Stimulated activated CD4-positive, alpha-beta T cell treated with anti-CD3 and anti-CD28 coated beads, Interleukin-4, amount 100 ng/mL, for 1 hour (primary cell): ENCODE measurements around the gene SLC46A3.

Experiments used
- DNase-seq: peaks from one replicate; pipeline ENCODE4 v3.0.0-alpha.2; 2020

The SLC46A3 gene

DNA sequence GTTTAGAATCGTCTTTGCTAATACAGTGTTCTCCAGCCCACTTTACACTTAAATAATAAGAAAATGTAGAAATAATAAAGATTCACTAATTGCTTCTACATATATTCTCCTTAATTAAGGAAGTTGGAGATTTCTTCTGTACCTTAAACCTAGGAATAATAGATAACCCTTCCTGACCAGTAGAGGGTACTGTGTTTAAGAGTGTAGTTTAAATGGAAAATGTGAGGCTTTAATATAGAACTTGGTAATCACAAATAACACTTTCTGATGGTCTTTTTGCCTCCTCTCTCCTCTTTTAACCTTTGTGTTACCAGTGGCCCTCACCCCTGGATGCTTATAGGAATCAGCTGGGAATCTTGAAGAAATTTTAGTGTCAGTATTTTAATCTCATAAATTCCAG is 39.1 kb downstream of the SLC46A3 start:
- no peak for DNase-seq

DNA sequence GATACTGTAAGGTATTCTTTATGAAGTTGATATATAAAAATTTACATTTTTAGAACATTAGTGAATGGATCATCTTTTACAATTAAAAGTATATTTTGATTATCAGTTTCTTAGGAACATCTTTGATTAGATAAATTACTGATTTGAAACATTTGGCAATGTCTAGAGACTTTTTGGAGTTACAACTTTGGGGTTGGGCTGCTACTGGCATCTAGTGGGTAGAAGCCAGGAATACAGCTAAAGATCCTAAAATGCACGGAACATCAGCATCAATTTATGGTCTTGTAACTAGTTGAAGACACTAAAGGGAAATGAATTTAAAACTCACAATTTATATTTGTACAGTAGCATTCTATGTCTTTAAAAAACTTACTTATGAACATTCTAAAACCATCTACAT is 40.0 kb downstream of the SLC46A3 start:
- DNase-seq: no peak

DNA sequence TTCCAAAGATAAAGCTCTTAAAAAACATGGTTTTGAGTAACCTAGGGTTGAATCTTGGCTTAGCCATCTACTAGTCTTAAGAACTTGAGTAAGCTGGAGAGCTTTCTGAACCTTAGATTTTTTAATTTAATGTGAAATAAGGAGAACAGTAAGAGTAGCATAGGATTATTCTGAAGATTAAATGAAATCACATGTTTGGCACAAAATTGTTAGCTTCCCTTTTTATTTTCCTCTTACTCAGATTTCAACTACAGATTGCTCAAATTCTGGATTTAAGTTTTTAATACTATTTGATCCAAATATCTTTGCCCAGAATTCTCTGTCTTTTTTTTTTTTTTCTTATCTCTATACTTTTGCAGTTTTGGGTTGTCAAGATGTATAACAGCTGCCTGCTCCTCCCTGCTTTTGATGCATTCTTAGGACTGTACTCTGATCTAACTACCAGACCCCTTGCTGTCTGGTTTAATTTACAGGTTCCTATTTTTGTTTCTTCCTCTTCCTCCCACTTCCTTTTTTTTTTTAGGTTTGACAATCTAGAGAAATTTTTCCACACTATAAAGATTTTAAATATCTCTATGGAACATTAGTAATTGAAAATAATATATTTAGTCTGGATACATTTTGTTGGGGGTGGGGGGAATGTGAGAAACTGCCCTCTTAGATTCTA is 47.5 kb downstream of the SLC46A3 start:
- no peak for DNase-seq

DNA sequence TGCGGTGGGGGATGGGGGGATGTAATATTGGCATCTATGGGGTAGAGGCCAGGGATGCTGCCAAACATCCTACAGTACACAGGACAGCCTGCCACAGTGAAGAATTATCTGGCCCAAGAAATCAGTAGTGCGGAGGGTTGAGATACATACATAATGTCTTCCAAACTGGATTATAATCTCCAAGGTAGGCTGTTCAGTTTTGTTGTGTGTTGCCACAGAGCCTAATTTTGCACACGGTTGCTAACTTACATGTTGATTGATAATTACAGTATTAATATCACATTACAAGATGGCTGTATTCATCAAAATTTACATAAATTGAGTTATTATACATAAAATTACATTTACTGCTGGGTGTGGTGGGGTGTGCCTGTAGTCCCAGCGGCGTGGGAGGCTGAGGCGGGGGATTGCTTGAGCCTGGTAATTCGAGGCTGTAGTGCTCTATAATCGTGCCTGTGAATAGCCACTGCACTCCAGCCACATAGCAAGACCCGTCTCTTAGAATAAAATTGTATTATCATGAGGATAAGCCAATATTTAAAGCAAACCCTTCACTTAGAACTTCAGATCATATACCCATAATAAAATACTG is 51.8 kb downstream of the SLC46A3 start:
- DNase-seq: no peak

DNA sequence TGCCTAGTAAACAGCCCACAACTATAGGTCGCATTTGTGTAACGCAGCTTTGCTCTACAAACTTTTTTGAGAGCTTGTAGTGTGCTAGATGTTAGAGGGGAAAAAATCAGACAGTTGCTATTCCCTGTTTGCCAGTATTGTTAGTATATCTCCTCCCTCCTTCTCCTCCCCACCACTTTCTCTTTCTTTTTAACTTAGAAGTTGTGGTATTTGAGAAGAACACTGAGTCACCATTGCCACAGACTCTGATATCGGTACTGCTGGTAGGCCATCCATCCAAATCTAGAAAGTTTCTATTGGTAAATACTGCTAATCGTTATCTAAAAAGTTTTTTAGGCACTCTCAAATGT is 59.2 kb downstream of the SLC46A3 start:
- DNase-seq: no peak

DNA sequence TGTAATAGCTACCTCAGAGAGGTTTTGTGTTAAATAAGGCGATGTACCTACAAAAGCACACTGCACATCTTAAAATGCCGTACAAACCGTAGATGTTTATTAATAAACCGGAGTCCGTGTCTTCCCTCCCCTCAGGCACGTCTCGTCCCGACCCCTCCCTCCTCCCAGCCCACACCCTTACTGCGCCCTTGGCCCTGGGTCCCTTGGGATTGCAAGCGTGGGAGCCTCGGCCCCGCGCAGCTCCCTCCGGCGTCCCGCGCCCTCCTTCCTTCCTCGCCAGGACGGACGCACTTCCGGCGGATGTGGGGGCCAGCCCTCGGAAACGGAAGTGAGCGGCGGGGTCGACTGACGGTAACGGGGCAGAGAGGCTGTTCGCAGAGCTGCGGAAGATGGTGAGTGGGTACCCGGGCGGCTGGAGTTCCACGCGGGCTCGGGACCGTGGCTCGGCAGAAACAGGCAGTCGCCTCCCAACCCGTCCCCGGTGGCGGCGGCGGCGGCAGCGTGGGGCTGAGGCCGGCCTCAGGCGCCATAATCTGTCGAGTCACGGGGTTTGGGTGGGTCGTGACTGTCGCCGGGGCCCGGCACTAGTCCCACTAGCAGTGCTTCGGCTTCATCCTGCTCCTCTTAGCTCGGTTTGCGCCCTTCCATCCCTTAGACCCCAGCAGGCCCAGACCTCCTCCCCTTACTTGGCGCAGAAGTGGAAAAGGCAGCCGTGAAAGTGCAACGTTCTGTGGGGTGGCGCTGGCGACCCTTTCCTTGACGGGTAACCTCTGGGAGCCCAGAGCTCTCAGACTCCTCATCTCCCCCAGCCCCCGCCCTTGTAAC is 59.8 kb downstream of the SLC46A3 start, which contains the start of gene POMP:
Gene POMP (plus strand): TSS at position 335 of the 825 bp plus-strand sequence. CDS start 55 bp downstream, at position 390.
- peak; percentile 92 for DNase-seq

DNA sequence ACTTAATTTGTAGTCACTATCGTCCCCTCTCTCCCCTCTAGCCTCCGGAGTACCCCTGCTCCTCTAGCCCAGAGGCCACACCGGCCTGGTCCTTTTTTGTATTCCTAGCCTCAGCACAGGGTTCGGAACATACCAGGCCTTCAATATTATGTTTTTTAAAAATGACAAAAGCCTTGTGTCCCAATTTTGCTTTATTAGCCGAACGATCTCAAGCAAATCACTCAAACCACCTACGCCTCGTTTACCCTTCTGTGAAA is 60.3 kb downstream of the SLC46A3 start:
- DNase-seq: no peak

DNA sequence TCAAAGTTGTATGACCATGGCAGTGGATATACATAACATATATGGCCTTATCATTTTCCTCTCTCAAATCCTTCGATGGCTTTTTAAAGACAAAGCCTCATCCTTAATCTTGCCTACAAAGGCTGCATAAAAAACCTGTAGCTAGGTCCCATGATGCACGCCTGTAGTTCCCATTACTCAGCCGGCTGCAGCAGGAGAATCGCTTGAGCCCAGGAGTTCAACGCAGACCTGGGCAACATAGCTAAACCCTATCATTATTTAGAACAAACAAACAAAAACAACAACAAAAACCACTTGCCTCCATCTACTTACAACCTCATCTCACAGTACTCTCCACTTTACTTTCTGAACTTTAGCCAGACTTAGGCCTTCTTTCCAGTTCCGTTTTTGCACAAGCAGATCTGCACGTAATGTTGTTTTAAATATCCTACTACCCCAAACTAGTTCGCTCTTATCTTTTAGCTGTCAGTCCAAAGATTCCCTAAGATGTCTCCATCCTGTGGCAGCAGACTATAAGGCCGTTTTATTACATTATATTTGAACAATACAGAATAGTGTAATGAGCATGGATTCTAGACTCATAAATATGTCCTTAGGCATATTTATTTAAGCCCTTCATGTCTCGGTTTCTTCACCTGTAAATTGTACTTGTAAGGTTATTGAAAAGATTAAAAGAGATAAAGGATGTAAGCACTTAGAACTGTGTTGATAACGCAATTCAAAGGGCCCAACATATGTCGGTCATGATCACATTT is 60.8 kb downstream of the SLC46A3 start:
- DNase-seq: no peak

DNA sequence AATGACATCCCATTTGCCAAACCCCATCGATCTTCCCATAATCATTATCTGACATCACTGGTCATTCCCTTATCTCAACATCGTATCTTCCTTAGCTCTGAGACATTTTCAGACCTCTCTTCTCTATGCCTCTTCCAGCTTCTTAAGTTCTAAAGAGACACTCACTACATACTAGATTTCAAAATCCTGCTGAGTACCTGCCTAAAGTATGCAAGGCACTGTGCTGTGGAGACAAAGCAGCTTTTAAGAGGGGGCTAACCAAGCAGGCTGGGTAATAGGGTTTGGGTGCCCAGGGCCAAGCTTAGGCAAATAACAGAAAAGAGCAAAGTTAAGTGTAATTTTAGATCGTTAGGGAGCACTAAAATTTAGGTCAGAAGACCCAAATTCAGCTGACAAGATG is 63.2 kb downstream of the SLC46A3 start:
- no peak for DNase-seq

DNA sequence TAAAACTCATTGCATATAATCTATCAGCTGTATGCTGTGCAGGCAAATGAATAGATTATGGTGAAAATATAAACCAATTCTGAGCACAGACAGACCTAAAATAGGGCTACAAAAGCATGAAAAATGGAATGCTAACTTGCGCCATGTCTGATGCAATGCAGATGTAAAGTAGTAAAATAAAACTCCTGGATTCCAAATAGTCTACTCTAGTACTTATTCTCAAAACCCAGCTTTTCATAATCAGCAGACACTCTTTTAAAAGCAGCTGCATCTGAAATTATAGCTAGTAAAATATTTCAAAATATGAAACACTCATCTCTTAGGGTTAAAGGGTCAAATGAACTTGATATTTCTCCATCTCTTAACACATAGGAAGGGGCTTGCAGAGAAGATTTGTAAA is 64.5 kb downstream of the SLC46A3 start:
- no peak for DNase-seq

DNA sequence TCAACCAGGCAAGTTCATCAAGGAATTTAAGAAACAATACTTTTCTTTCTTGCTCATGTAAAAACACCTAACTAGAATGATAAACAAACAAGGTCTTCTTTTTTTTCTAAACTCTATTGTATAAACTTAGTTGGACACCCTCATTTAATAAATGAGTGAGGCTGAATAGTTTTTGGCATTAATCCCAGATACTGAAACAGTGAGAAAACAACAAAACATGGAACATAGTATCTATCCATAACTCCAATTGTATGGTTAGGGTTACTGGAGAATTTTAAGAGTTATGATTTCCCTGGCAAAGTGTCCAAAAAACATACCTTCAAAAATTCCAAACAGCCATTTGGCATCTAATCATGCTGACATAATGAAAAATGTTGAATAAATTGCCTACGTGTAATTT is 65.7 kb downstream of the SLC46A3 start:
- DNase-seq: no peak

DNA sequence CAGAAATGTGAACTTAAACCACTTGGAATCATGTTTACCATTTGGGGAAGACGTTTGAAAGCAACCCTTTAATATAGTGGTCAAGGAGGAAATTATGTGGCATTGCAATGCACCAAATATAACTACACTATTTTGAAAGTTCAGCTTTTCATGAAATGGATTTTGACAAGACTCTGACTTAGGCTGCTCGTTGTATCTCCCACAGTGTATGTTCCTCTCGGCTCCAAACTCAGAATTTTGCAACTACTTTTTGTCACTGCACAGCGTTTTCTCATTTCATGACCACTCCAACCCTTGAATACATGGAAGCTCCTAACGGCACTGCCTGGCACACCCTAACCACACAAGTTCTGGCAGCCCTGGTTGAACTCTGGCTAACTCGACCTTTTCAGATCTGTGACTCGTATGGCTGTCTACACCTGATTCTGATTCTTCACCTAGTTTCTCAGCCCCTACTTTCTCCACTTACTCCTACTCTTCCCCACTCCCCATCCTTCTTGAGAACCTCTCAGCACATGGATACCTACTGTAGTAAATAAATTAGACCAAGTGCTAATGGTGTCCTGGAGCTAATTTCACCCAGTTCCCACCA is 66.9 kb downstream of the SLC46A3 start:
- DNase-seq: no peak

DNA sequence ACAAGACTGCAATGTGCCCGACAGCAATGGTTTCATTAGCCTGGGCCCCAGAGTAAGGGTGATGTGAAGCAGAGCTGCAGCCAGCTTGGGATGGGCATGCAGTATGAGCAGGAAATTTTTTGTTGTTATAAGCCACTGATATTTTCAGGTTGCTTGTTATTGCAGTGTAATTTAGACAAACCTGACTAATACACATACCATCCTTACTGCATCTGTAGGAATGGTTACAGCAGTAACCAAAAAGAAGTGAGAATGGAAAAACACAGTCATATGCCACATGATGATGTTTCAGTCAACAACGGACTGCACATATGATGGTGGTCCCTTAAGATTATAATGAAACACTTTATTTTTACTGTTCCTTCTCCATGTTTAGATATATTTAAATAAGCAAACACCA is 68.5 kb downstream of the SLC46A3 start:
- DNase-seq: no peak
